ENCODE results near the gene MAML2.
"Not testable (repeated sequence)": the region's sequence is repeated elsewhere in the genome, so short reads cannot be mapped to it uniquely, and the experiment has no call there.

MAML2 gene

DNA sequence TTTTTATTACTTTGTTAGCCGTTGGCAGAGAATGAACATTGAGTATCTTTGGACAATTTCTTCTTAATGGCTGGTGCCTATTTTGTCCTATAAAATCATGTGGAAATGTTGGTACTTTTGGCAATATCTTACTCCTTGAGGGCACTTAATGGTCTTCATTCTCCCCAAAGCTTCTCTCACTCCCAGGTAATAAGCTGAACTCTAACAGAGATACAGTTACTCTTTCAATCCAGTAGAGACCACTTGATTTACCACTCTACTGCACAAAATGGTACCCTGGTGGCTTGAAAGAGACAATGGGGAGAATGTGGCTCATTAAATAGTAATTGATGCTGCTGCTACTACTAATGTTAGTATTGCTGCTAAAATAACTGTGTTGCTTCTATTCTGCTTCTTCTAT, 53.0 kb downstream of the MAML2 start:
- DNase-seq, result no peak

DNA sequence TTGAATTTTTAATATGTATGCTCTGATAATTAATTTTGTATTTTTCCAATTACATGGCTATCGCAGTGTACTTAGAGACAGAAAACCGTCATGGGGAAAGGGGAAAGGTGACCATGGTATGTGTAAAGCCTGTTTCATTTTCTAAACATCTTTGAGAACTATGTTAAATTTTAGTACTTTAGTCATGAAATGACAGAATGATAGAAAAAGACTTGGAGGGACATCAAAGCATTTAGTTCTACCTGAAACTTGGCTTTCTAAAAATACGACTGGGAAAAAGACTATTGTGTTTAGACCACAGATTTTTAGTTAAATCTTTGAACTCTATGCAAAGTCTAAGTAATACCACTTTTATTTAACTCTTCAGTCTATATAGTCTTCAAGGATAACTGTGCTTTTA, 54.1 kb downstream of the MAML2 start:
- no peak for DNase-seq

DNA sequence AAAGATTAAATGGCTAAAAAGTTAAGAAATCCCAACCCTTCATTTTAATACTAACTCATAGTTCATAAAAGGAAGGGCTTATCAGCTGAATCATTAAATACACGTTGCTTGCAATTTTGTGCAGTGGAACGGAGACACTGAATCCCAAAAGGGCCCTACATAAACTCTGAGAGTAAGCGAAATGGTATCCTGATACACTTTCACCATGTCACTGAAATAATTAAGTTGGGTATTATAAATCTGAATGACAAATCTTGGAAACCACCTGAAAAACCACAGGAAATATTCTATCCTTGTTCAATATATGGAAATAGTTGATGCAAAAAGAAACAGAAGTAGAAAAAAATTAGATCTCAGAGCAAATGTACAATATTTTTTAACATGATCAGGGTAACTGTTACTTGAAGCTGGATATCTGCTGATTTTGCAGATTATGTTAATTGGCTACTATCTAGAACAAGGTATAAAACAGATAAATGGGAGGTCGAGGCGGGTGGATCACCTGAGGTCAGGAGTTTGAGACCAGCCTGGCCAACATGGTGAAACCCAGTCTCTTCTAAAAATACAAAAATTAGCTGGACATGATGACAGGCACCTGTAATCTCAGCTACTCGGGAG, 55.1 kb downstream of the MAML2 start:
- DNase-seq, result peak; percentile 46

DNA sequence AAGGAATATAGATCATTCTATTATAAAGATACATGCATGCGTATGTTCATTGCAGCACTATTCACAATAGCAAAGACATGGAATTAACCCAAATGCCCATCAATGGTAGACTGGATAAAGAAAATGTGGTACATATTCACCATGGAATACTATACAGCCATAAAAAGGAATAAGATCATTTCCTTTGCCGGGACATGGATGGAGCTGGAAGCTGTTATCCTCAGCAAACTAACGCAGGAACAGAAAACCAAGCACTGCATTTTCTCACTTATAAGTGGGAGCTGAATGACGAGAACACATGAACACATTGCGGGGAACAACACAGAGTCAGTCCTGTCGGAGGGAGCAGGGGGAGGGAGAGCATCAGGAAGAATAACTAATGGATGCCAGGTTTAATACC, 57.0 kb downstream of the MAML2 start:
- DNase-seq, result not testable (repeated sequence)

DNA sequence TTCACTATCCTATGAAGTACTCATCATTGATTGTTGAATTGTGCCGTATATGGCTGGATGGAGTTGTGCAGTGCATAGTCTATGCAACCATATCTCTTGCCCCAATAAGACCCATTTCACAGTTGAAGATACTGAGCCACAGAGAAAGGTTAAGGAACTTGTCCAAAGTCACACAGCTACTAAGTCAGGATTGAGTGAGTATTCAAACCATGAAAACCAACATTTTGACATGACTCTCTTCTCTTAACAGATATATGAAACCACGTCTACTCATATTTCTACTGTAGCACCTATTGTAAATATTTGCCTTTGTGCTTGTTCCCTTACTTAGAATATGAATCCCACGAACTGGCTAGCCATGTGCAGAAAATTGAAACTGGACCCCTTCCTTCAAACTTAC, 58.1 kb downstream of the MAML2 start:
- no peak for DNase-seq

DNA sequence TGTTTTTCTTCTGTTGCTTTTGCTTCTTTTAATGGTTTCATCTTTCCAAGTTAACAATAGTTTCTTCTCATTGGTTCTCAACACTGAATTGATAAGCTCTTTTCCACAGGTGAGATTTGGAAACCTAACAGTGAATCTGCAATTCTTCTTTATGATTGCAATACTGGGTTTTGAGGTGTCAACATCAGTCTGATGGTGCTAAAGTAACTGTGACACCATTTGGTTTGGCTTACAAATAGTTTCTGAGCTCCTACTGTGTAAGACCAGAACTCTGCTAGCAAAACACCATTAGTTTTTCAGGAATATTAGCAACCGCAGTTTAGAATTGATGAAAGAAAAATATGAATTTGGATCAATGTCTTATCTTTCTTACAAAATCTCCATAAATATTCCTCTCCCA, 58.6 kb downstream of the MAML2 start:
- DNase-seq, result no peak

DNA sequence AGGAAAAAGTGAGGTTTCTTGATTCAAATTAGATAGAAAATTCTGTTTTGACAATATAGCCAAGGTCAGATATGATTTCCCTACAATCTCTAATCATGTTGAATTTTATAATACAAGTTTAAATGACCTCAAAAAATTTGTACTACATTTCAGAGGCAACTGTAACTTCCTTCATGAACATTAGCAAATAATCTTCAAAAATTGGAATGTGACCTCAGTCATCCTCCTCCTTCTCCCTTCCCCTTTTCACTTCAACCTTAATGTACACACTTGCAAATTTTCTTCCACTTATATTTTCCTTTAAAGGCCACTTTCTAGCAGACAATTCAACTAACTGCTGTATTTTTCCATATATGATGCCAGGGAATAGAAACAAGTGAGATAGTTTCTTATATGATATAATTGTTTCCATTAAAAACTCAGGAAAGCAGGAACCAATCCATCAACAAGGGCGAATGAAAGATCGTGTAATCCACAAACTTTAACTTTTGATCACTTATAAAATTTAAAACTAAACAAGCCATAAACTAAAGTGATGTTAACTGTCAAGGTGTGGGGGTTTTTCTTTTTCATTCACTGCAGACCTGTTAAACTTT, 60.3 kb downstream of the MAML2 start:
- no peak for DNase-seq

DNA sequence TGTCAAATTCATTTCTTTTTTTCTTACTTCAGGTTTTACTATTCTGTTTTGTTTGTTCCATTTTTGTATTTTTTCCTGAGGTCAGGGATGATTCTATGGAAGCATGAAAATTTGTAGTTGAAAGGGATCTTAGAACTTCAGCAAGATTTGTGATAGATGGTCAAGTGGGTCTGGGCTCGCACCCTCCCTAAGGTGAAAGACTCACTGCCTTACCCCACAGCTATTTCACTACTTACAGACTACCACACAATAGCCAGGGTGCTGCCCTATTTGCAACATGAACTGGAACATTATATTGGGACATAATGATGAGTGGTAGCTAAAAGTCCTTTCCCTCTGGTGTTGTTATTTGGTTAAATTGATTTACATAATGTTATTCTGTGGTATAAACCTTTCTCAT, 62.6 kb downstream of the MAML2 start:
- no peak for DNase-seq

DNA sequence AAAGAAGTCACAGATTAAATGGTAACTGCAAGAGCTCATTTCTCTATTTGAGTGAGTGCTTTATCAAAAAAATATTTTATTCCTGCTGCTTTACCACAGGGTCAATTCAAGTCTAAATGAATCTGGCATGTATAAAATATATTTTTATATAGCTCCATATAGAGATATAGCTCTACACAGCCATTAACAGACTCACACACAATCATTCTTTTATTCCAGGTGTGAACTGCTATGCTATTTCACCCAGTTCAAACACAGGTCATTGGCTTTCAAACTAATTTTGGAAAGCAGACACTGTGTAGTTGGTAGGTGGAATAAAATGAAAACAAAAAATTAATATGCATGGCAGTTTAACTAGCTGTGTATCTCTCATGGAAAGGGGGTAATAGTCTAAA, 63.1 kb downstream of the MAML2 start:
- no peak for DNase-seq

DNA sequence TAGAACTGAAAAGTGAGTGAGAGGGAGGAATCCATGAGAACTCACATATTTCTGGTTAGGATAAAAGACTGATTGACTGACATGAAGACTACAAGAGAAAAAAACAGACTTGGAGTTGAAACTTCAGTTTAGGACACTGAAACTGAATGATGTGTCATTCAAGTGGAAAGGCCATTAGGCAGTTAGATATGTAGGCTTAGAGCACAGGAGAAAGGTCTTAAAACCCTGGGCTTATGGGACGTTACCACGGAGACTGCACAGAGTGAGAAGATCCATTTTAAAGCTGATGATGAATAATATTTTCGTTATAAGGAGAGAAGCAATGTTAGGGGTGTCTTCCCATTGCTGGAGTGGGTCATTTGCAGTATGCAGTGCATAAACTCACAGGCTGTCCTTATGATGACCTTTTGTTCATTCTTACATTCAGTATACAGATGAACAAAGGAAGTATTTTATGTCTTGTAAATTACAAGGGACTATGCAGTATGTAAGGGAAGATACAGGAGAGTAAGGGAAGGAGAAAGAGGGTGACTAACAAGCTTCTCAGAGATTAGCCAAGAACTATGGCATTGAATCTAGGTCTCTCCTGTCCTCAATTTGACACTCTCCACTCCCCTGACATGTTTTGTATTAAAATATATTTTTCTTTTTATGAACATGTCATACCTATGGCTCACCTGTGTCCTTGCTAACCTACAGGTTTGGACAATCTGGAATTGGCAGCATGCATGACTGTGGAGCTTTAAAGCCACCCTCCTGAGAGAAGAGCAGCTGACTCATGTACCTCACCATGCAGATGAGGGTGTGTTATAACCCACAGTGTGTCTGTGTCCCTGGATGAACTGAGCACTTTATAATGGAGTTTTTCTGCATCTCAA, 63.7 kb downstream of the MAML2 start:
- peak; percentile 53 for DNase-seq

DNA sequence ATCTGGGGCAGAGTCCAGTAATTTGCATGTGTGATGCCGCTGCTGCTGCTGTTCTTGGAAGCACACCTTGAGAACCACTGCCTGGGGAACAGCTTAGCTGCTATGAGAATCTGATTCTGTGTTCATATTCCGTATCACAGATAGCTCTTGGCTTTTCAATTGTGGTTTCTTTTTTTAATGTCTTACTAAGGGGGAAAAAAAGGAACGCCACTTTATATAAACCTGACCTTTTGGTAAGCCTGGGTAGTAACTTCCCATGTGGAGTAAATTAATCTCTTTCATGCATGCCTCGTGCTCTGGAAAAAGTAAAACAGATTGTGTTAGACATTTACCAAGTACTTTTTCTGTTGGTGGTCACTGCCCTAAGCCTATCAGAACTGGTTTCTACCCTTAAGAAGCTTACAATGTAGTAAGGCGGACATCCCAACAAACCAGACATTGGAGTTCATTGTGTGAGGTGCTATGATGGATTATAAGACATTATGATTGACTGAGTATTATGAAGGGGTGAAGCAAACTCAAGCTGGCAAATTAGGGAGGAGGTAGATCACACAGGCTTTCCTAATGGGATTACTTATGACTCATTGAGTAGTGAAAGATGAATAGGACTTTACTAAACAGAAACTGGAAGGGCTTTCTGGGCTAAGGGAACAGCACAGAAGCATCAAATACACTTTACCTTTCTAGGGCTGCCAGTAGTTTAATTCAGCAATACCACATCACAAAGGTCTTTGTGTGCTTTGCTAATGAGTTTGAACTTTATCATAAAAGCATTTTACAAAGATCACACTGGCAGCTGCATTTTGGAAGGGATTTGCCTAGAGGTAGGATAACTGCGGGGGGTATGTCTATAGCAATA, 64.7 kb downstream of the MAML2 start:
- DNase-seq, result peak; percentile 66

DNA sequence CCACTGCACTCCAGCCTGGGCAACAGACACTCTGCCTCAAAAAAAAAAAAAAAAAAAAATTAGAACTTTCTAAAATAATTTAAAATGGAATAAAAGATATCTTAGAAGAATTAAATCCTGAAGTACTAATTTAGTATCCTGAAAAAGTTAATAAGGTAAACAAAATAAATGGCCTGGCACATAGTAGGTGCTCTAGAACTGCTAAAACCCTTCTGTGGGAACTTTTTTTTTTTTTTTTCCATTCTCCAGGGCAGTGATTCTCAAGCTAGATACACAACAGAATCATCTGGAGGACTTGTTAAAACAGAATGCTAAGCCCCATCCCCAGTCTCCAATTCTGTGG, 65.3 kb downstream of the MAML2 start:
- DNase-seq, result no peak

DNA sequence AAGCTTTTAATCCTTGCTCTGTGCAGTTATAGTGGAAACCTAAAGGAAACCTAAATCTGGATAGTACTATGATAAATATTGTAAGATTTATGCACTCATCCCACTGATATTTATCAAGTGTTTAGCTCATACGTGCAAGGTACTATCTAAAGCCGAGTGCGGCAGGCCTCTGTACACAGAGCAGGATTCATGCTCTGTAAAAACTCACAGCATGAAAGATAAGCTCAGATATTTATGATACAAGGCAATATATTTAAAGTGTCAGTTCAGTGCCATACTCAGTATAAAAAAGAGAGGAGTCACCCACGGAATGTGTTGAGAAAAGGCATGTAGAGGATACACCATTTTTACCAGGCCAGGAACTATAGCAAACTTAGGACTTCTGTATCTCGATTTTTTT, 66.2 kb downstream of the MAML2 start:
- DNase-seq, result no peak

DNA sequence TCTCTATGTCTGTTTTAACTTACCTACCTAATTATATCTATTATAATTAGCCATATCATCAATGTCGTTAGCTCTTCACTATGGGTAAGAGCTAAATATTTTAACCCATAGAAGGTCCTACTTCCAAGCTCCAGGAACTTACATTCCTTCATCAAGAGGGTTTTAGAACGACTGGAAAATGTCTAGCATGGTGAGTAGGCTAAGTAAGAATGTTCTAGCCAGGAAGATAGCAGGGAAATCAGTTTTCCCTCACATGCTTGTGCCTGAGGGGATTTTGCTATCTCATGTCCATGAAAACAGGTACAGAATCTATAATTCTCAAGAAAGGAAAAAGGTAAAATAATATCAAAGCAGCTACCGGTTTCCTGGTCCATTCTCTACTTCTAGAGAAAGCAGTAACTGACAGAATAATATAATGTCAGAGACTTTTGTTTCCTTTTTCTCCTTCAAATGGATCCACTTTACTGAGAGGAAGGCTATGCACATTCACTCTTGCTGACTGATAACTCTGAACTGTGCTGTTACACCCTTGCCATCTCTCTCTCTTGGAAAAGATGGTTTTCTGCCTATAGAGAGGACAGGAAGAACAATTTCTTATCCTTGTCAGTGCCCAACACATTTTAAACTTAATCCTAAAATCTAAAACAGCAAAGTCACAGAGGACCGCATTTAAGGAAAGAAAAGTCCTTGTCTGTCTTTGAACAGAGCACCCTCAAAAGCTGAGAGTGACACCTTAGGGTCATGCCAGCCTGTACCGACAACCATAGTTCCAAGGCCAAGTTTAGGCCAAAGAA, 67.0 kb downstream of the MAML2 start:
- peak; percentile 57 for DNase-seq

DNA sequence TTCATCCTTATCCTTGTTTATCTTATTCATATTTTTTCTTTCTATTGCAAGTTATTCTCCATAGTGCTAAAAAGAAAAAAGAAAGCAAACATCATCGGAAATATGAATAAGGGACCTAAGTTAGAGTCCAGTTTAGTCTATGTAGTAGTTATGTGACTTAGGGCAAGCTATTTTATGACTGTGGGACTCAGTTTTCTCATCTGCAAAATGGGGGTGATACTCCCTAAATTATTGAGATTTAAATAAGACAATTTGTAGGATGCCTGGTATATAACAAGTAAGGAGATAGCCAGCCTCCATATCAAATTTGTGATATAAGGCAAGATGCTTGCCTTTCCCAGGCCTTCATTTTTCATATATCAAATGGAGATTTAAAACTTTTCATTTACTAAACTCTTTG, 69.5 kb downstream of the MAML2 start:
- no peak for DNase-seq

DNA sequence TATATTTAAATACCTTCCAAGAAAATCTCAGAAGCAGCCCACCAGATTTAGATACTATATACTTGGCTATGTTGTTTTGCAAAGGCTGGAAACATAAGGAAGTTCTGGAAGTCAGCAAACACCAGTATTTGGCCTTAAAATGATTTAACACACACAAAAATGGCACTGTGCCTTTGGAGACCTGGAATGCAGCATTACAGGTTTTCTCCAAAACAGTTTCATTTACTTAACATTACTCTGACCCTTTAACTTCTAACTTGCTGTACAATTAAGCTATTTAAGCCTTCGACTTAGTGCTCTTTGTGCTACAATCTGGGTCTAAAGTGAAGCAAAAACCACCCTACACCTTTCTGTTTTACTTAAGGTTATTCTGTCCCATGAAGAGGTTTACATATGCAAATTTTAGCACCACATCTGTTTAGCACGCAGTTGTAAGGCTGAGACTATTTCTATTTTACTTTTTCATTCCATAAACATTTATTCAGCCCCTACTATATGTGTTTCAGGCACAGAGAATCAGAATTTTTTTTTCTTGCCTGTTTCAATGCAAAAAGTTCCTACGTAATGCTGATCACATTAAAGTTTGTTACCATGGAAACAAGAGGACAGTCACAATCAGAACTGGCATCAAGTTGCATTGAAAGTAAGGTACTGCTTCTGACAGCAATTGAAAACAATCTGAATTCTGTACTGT, 70.3 kb downstream of the MAML2 start:
- DNase-seq, result peak; percentile 38

DNA sequence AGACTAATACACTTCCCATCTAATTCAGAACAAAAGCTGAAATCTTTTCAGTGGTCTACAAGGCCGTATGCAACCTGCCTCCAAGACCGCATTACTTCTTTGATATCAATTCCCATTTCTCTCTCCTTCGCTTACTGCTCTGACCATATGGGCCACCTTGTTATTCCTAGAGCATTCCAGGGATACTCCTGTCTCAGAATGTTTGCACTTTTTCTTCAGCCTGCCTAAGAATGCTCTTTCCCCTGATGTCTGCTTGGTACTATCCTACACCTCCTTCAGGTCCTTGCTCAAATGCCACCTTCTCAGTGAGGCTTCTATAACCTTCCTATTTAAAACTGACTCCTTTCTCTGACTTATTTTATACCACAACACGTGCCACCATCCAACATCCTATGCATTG, 71.2 kb downstream of the MAML2 start:
- DNase-seq, result no peak

DNA sequence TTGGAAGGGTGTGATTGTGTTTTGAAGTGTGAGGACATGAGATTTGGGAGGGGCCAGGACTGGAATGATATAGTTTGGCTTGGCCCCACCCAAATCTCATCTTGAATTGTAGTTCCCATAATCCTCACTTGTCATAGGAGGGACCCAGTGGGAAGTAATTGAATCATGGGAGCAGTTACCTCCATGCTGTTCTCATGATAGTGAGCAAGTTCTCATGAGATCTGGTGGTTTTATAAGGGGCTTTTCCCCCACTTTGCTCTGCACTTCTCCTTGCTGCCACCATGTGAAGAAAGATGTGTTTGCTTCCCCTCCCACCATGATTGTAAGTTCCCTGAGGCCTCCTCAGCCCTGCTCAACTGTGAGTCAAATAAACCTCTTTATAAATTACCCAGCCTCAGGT, 71.6 kb downstream of the MAML2 start:
- DNase-seq, result not testable (repeated sequence)

DNA sequence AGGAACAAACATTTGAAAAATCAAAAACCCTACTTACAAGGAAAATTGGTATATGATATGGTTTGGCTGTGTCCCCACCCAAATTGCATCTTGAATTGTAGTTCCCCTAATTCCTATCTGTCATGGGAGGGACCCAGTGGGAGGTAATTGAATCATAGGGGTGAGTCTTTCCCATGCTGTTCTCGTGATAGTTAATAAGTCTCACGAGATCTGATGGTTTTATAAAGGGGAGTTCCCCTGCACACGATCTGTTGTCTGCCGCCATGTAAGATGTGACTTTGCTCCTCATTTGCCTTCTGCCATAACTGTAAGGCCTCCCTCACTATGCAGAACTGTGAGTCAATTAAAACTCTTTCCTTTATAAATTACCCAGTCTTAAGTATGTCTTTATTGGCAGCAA, 74.5 kb downstream of the MAML2 start:
- not testable (repeated sequence) for DNase-seq

DNA sequence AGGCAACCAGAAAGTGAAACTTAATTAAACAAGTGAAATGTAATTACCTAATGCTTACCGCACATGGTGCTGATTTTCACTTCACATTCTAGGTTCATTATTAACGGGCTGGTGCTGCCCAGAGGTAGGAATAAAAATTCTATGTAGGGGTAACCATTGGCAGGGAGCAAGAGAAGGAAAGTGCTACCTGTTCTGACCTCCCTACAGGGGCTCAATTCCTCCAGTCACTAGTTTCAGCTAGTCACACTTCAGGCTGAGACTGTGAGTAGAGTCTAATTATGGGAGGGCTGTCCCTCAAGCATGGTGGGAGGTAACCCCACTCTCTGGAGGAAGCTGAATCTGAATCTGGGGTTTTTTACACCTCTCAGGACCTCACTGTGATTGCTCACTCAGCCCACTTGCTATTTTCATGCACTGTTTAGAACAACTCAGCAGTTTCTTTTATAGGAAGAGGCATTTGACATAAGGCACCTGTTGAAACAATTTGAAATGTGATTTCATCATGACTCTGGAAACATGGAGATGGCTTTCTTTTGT, 75.4 kb downstream of the MAML2 start:
- no peak for DNase-seq

DNA sequence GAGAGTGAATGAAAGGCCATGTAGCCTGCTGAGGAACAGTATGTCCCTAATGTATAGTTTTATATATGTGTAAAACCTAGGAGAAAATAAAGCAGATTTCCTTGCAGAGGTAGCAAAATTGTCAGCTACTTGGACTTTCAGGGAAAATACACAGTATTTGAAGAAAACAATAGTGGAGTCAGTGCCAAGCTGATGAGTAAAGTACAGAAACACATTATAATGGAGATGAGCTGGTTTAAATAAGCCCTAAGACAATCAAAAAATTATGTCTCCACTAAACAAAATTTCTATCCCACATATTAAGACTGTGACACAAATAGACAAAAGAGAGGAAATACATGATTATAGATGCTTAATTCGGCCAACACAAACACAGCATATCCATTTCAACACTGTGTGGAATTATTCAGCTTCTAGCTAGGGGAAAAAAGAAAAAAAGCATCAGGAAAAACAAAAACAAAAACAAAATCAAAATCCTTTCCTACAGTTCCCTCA, 75.9 kb downstream of the MAML2 start:
- no peak for DNase-seq
